ENCODE measurements around the gene MPI. TPM values are rescaled to one million over a fixed set of nuclear protein-coding genes. Genes with fewer than 3 reads are reported as not detected.
"Not testable (repeated sequence)": the region's sequence is repeated elsewhere in the genome, so short reads cannot be mapped to it uniquely, and the experiment has no call there.

MPI gene
- total RNA-seq, 3 donors from 2014 or later: 50.2 to 96.5 (median 68.3) TPM

GRCh38 chr15:74924525-74924924 lies 34.7 kb downstream of the MPI start:
- no peak for TF ChIP-seq CTCF (IDR thresholded peaks at IDR 0.05)
- H3K4me3 ChIP-seq: no peak overlapping the region
- no peaks in the 10 kb centered on the region for H3K9me3 ChIP-seq
- intact Hi-C loops (cut with DNase I, micrococcal nuclease): no loop called here
- peaks cover 16% of the 10 kb centered on the region for H3K36me3 ChIP-seq (ENCODE audit: low read depth)
- DNase-seq (no peak), ATAC-seq (no peak)
- peaks cover 6% of the 10 kb centered on the region for H3K4me1 ChIP-seq (ENCODE audit: low read depth)

GRCh38 chr15:74928771-74929198 lies 38.9 kb downstream of the MPI start:
- no peak for TF ChIP-seq CTCF (IDR thresholded peaks at IDR 0.05)
- intact Hi-C loops (cut with DNase I, micrococcal nuclease): no loop called here
- Histone ChIP-seq H3K4me3 (peak overlapping the region; percentile 14), H3K4me1 (ENCODE audit: low read depth) (peaks cover 28% of the 10 kb centered on the region), H3K9me3 (no peaks in the 10 kb centered on the region), H3K36me3 (ENCODE audit: low read depth) (peaks cover 6% of the 10 kb centered on the region)
- ATAC-seq (peak; percentile 93), DNase-seq (no peak)

- H3K9me3 ChIP-seq: no peaks in the 10 kb centered on the region
- H3K36me3 ChIP-seq (ENCODE audit: low read depth): no peaks in the 10 kb centered on the region
- ATAC-seq (peak; percentile 46), DNase-seq (peak in 1 of 3 donors; percentile 41)
- no peak for TF ChIP-seq CTCF (IDR thresholded peaks at IDR 0.05)
- H3K4me3 ChIP-seq: no peak overlapping the region
- H3K4me1 ChIP-seq (ENCODE audit: low read depth): peaks cover 41% of the 10 kb centered on the region
- intact Hi-C loops (cut with DNase I, micrococcal nuclease): no loop called here
Observed at GRCh38 chr15:74933573-74933972, 43.7 kb downstream of the MPI start.

- H3K9me3 ChIP-seq: not testable (repeated sequence)
Observed at GRCh38 chr15:74935193-74935592, 45.4 kb downstream of the MPI start.

DNA sequence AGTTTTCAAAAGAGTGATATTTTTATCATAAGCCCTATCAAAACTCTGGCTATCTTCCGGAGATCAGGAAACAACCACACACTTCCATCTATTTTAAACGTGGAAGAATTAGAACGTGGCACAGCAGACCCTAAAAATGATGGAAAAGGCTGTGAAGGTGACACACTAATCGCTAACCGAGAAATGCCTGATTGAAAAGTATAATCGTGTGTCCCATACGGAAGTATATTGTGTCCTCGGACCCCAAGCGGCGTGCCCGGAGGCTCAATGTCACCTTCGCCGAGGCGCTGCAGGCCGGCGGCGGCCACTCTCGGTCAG lies 47.4 kb downstream of the MPI start:
- TF ChIP-seq CTCF (IDR thresholded peaks at IDR 0.05): no peak
- Histone ChIP-seq H3K4me1 (ENCODE audit: low read depth) (peaks cover 33% of the 10 kb centered on the region), H3K9me3 (no peaks in the 10 kb centered on the region), H3K36me3 (ENCODE audit: low read depth) (no peaks in the 10 kb centered on the region), H3K4me3 (peak overlapping the region; percentile 91)
- DNase-seq (no peak), ATAC-seq (peak; percentile 49)
- intact Hi-C loops (cut with DNase I, micrococcal nuclease): no loop called here

More at GRCh38 chr15:74935193-74935592, 45.4 kb downstream of the MPI start:
- H3K4me3 ChIP-seq; intact Hi-C loops (cut with DNase I, micrococcal nuclease); H3K36me3 ChIP-seq (ENCODE audit: low read depth); ATAC-seq: not testable (repeated sequence)
- peak in 2 of 3 donors; percentile 57 to 62 for DNase-seq
- H3K4me1 ChIP-seq (ENCODE audit: low read depth): peaks cover 37% of the 10 kb centered on the region

GRCh38 chr15:74937590-74938371 lies 47.9 kb downstream of the MPI start, which contains the start of gene COX5A:
Gene COX5A (minus strand): TSS chr15:74938073. CDS start chr15:74938014, 59 bp downstream.
- no peaks in the 10 kb centered on the region for H3K9me3 ChIP-seq
- TF ChIP-seq CTCF (IDR thresholded peaks at IDR 0.05): no peak
- peaks cover 27% of the 10 kb centered on the region for H3K4me1 ChIP-seq (ENCODE audit: low read depth)
- peak; percentile 94 to 95 (median 95) for DNase-seq
- ATAC-seq: peak; percentile 94
- intact Hi-C loops (cut with DNase I, micrococcal nuclease): no loop called here
- no peaks in the 10 kb centered on the region for H3K36me3 ChIP-seq (ENCODE audit: low read depth)
- peak within 1 kb of the TSS; percentile 91 for H3K4me3 ChIP-seq
